DND-41 (cell line): Measurements from ENCODE around the gene ATP11B.

ENCODE experiments used
- ATAC-seq: fragments of 200-7000 bp; cut with Tn5 transposase; 3 replicates; pipeline ENCODE4 v1.9.1; 2021; ENCODE audit warnings: low read depth; ENCODE audit not compliant: insufficient read depth
- DNase-seq: peaks from one replicate; pipeline ENCODE4 v3.0.0-alpha.2; 2020
- H2AFZ ChIP-seq: 2 replicates; pipeline ENCODE4 v1.6.0; 2012; ENCODE audit warnings: low read depth, low read length
- H3K27ac ChIP-seq: 2 replicates; pipeline ENCODE4 v1.5.1; 2012; ENCODE audit warnings: low read length, inconsistent platforms
- H3K27me3 ChIP-seq: fragments of 200-600 bp; sonication (generic); 2 replicates; pipeline ENCODE4 v1.6.0; 2012; ENCODE audit warnings: low read length, mild to moderate bottlenecking, inconsistent platforms; ENCODE audit not compliant: insufficient read depth, poor library complexity
- H3K36me3 ChIP-seq: 2 replicates; pipeline ENCODE4 v1.5.1; 2012; ENCODE audit warnings: low read length, inconsistent platforms; ENCODE audit not compliant: insufficient read depth
- H3K4me1 ChIP-seq: 2 replicates; pipeline ENCODE4 v1.5.1; 2012; ENCODE audit warnings: mild to moderate bottlenecking, low read length; ENCODE audit not compliant: insufficient read depth
- H3K4me2 ChIP-seq: 2 replicates; pipeline ENCODE4 v1.6.0; 2012; ENCODE audit warnings: mild to moderate bottlenecking, moderate library complexity, low read length, inconsistent platforms; ENCODE audit not compliant: insufficient read depth
- H3K4me3 ChIP-seq, 2 experiments: fragments of 200-600 bp in 1 of 2; shearing (Covaris generic) in 1 of 2; 2 replicates each; pipeline ENCODE4 v1.5.1; 2012 to 2016; ENCODE audit warnings: inconsistent platforms in 2 of 2, low read length in 2 of 2, mild to moderate bottlenecking in 2 of 2, low read depth in 1 of 2, moderate library complexity in 1 of 2
- H3K79me2 ChIP-seq: 2 replicates; pipeline ENCODE4 v1.6.0; 2012; ENCODE audit warnings: low read length, inconsistent platforms; ENCODE audit not compliant: insufficient read depth
- H3K9ac ChIP-seq: 2 replicates; pipeline ENCODE4 v1.6.0; 2012; ENCODE audit warnings: low read depth, mild to moderate bottlenecking, inconsistent platforms, low read length, moderate library complexity
- H3K9me3 ChIP-seq: 2 replicates; pipeline ENCODE4 v1.5.1; 2012; ENCODE audit warnings: low read length, moderate library complexity, mild to moderate bottlenecking, inconsistent platforms; ENCODE audit not compliant: insufficient read depth, severe bottlenecking
- H4K20me1 ChIP-seq: 2 replicates; pipeline ENCODE4 v1.6.0; 2012; ENCODE audit warnings: low read length; ENCODE audit not compliant: insufficient read depth
- CTCF ChIP-seq: IDR thresholded peaks from 2 replicates; pipeline ENCODE4 v1.5.1; 2012; ENCODE audit warnings: borderline replicate concordance, low read length, moderate library complexity, mild to moderate bottlenecking; ENCODE audit not compliant: poor library complexity, severe bottlenecking; ENCODE audit errors: extremely low read depth
- EZH2 ChIP-seq: IDR thresholded peaks from 3 replicates; pipeline ENCODE4 v1.6.1; 2012; ENCODE audit warnings: borderline replicate concordance, low read depth, mild to moderate bottlenecking, moderate library complexity, low read length, inconsistent platforms; ENCODE audit not compliant: severe bottlenecking

The ATP11B gene

GRCh38 chr3:182925330-182925943 is 132.1 kb downstream of the ATP11B start:
- Histone ChIP-seq H3K4me3 (no peak overlapping the region), H3K27me3 (no peaks in the 10 kb centered on the region), H3K4me1 (no peaks in the 10 kb centered on the region), H3K27ac (no peak overlapping the region), H3K9ac (no peak overlapping the region), H2AFZ (no peak overlapping the region), H3K79me2 (no peaks in the 10 kb centered on the region), H4K20me1 (no peaks in the 10 kb centered on the region), H3K4me2 (no peak overlapping the region), H3K36me3 (peaks cover 4% of the 10 kb centered on the region; the same call in 1 of the 2 replicates), H3K9me3 (no peaks in the 10 kb centered on the region)
- TF ChIP-seq EZH2, result no peak
- no peak for TF ChIP-seq CTCF
- ATAC-seq (no peak; the same call in 2 of the 3 replicates), DNase-seq (no peak)

- no peaks in the 10 kb centered on the region for H3K79me2 ChIP-seq
- no peak overlapping the region for H2AFZ ChIP-seq
- no peak overlapping the region for H3K27ac ChIP-seq
- TF ChIP-seq EZH2, result no peak
- TF ChIP-seq CTCF, result no peak
- peaks cover 4% of the 10 kb centered on the region; the same call in 1 of the 2 replicates for H3K36me3 ChIP-seq
- H3K4me2 ChIP-seq, result no peak overlapping the region
- H4K20me1 ChIP-seq, result no peaks in the 10 kb centered on the region
- H3K4me1 ChIP-seq, result no peaks in the 10 kb centered on the region
- H3K9ac ChIP-seq, result no peak overlapping the region
- no peak overlapping the region for H3K4me3 ChIP-seq
- ATAC-seq (no peak), DNase-seq (no peak)
- no peaks in the 10 kb centered on the region for H3K9me3 ChIP-seq
- H3K27me3 ChIP-seq, result no peaks in the 10 kb centered on the region
Measured at GRCh38 chr3:182925944-182926337, 132.6 kb downstream of the ATP11B start.

- no peaks in the 10 kb centered on the region for H4K20me1 ChIP-seq
- TF ChIP-seq EZH2 (no peak), CTCF (no peak)
- H3K79me2 ChIP-seq, result no peaks in the 10 kb centered on the region
- H2AFZ ChIP-seq, result no peak overlapping the region
- peaks cover 16% of the 10 kb centered on the region for H3K36me3 ChIP-seq
- no peak overlapping the region for H3K4me2 ChIP-seq
- no peak overlapping the region for H3K27ac ChIP-seq
- no peak overlapping the region for H3K4me3 ChIP-seq
- peaks cover 4% of the 10 kb centered on the region for H3K9me3 ChIP-seq
- ATAC-seq (no peak), DNase-seq (no peak)
- H3K4me1 ChIP-seq, result peaks cover 22% of the 10 kb centered on the region
- no peak overlapping the region for H3K9ac ChIP-seq
- H3K27me3 ChIP-seq, result no peaks in the 10 kb centered on the region
Measured at GRCh38 chr3:182935803-182936202, 142.5 kb downstream of the ATP11B start.
